Measurements from ENCODE around the gene VTI1A. TPM values are rescaled to one million over a fixed set of nuclear protein-coding genes. Genes with fewer than 3 reads are reported as not detected.

The VTI1A gene
- total and polyA plus RNA-seq, 9 of the 15 experiments (the other 6 are each of a cell fraction or from before 2014, with no cell fraction given): 9.3 to 21.4 (median 16.0) TPM

- in situ Hi-C loops (cut with MboI) (no loop called here), intact Hi-C loops (cut with micrococcal nuclease) (no loop called here)
- FAIRE-seq: no peak
- Histone ChIP-seq H3K27ac (ENCODE audit: extremely low read depth, low read depth, low read length) (no peak overlapping the region), H3K9me3 (replicated peaks; ENCODE audit: control insufficient read depth, insufficient read depth, low read depth, low read length) (no peaks in the 10 kb centered on the region), H3K9ac (ENCODE audit: insufficient read depth in 1 of 2, low read depth in 2 of 2, low read length in 2 of 2) (peak overlapping the region in 1 of 2 experiments; percentile 13; a peak in 1 of 4 replicates), H3K9me1 (ENCODE audit: control insufficient read depth, insufficient read depth, low read length) (no peaks in the 10 kb centered on the region), H3K36me3 (ENCODE audit: control insufficient read depth, insufficient read depth, low read length) (no peaks in the 10 kb centered on the region), H3K4me3 (no peak overlapping the region), H3K4me1 (replicated peaks in 1 of 2; ENCODE audit: control insufficient read depth in 2 of 2, insufficient read depth in 2 of 2, low read length in 2 of 2) (peaks cover 0 to 3% of the 10 kb centered on the region in 2 experiments; a peak in 1 of 5 replicates), H3K27me3 (ENCODE audit: control insufficient read depth in 2 of 2, insufficient read depth in 2 of 2, low read length in 2 of 2) (no peaks in the 10 kb centered on the region), H3K79me2 (ENCODE audit: control insufficient read depth, insufficient read depth, low read length) (no peaks in the 10 kb centered on the region), H2AFZ (ENCODE audit: low read depth, low read length) (no peak overlapping the region), H3K4me2 (ENCODE audit: insufficient read depth, low read length) (no peak overlapping the region), H4K20me1 (replicated peaks; ENCODE audit: control insufficient read depth, insufficient read depth, low read length) (no peaks in the 10 kb centered on the region)
- WGBS (ENCODE audit: insufficient coverage, low coverage, missing lambda C conversion rate): 37% methylated on average over 6 of the region's 7 CpGs
- ChIA-PET CTCF (ENCODE audit: low intra/inter-chr PET ratio) (no interaction called here), POLR2A (no interaction called here)
- TF ChIP-seq ZNF764 (CRISPR knock-in tag; IDR thresholded peaks at IDR 0.05; ENCODE audit: low read depth): no peak
- no peak for TF ChIP-seq PCBP1 (IDR thresholded peaks at IDR 0.05; ENCODE audit: low read depth, low read length, poor library complexity, severe bottlenecking)
- no peak for TF ChIP-seq THAP12 (CRISPR knock-in tag; IDR thresholded peaks at IDR 0.05)
- TF ChIP-seq, protein P1, sequence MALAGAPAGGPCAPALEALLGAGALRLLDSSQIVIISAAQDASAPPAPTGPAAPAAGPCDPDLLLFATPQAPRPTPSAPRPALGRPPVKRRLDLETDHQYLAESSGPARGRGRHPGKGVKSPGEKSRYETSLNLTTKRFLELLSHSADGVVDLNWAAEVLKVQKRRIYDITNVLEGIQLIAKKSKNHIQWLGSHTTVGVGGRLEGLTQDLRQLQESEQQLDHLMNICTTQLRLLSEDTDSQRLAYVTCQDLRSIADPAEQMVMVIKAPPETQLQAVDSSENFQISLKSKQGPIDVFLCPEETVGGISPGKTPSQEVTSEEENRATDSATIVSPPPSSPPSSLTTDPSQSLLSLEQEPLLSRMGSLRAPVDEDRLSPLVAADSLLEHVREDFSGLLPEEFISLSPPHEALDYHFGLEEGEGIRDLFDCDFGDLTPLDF (CRISPR knock-in tag; IDR thresholded peaks at IDR 0.05): no peak
- no peak for TF ChIP-seq NFXL1 (CRISPR knock-in tag; IDR thresholded peaks at IDR 0.05)
- TF ChIP-seq KLF13 (tag; IDR thresholded peaks at IDR 0.05; ENCODE audit: borderline replicate concordance, low read depth): no peak
- TF ChIP-seq SETDB1 (IDR thresholded peaks at IDR 0.05; ENCODE audit: low read length): no peak
- no peak for DNase-seq (ENCODE audit: extremely low read depth in 1 of 4, low spot score in 3 of 4)
- no TSS peak for BruUV-seq (replicated peaks)
- no peak; the same call in 2 of the 3 replicates for ATAC-seq
Measured at GRCh38 chr10:112821663-112822062, 374.6 kb downstream of the VTI1A start.

Data from K562 (cell line).